A549 (cell line): ENCODE measurements around the gene RALA. TPM values are rescaled to one million over a fixed set of nuclear protein-coding genes. Genes with fewer than 3 reads are reported as not detected.

Experiments used
- ATAC-seq, 2 experiments: fragments of 200-7000 bp in 1 of 2; fragments of >200 bp in 1 of 2; cut with Nextera tagmentation in 1 of 2; cut with Tn5 transposase in 1 of 2; 3 replicates each; pipeline versions ENCODE4 v1.8.0 to v1.9.1; 2018 to 2020; ENCODE audit warnings: mild to moderate bottlenecking in 1 of 2, moderate library complexity in 1 of 2
- CTCF ChIA-PET: fragments of 300-600 bp; sonication (Branson Sonifier 250); formaldehyde crosslinking; extraction: SDS; loops from one replicate; lab custom pipeline; 2021; ENCODE audit warnings: antibody characterized with exemption, inconsistent platforms; lab: Yijun Ruan, JAX
- POLR2A ChIA-PET: fragments of 350-600 bp; formaldehyde crosslinking; extraction: SDS; loops from one replicate; lab custom pipeline; 2021; ENCODE audit warnings: antibody characterized with exemption, inconsistent platforms; lab: Yijun Ruan, JAX
- DNase-seq, 2 experiments: peaks; one replicate each; pipeline versions ENCODE4 v3.0.0 to v3.0.0-alpha.2; 2011 to 2016; ENCODE audit warnings: low read depth in 1 of 2, low spot score in 1 of 2
- FAIRE-seq: peaks from 2 replicates; lab custom pipeline; 2011; peaks lifted over from hg19 to GRCh38; lab: Jason Lieb, UNC
- H3K27ac ChIP-seq, 2 experiments: fragments of >200 bp; sonication (Bioruptor Twin); formaldehyde crosslinking; 3 replicates each; pipeline ENCODE4 v1.5.1; 2016 to 2017
- H3K4me1 ChIP-seq: fragments of >200 bp; sonication (Bioruptor Twin); formaldehyde crosslinking; 3 replicates; pipeline ENCODE4 v1.6.1; 2016
- H3K4me2 ChIP-seq: fragments of >200 bp; sonication (Bioruptor Twin); formaldehyde crosslinking; 3 replicates; pipeline ENCODE4 v1.6.1; 2016
- H3K4me3 ChIP-seq: fragments of >200 bp; sonication (Bioruptor Twin); formaldehyde crosslinking; 3 replicates; pipeline ENCODE4 v1.5.1; 2016
- H3K9me3 ChIP-seq: fragments of >200 bp; sonication (Bioruptor Twin); formaldehyde crosslinking; 3 replicates; pipeline ENCODE4 v1.6.1; 2016
- BHLHE40 ChIP-seq: IDR thresholded peaks from 2 replicates; pipeline ENCODE4 v1.6.1; 2012; ENCODE audit warnings: low read depth, low read length, inconsistent platforms
- CBX2 ChIP-seq: fragments of 200-600 bp; sonication (generic); IDR thresholded peaks from 2 replicates; pipeline ENCODE4 v1.6.1; 2016; ENCODE audit warnings: low read depth, mild to moderate bottlenecking, borderline replicate concordance
- CEBPB ChIP-seq, 2 experiments: fragments of >200 bp in 1 of 2; sonication (Bioruptor Twin) in 1 of 2; formaldehyde crosslinking in 1 of 2; IDR thresholded peaks; 2 replicates each; pipeline ENCODE4 v1.6.1; 2012 to 2016
- EHF ChIP-seq: fragments of 250-450 bp; sonication (Bioruptor Pico); IDR thresholded peaks from 2 replicates; pipeline ENCODE4 v1.5.0; 2020; ENCODE audit warnings: mild to moderate bottlenecking
- EP300 ChIP-seq, 2 experiments: fragments of >200 bp; sonication (Bioruptor Twin); formaldehyde crosslinking; IDR thresholded peaks; 2 replicates in 1 of 2; 3 replicates in 1 of 2; pipeline ENCODE4 v1.6.1; 2016 to 2017
- FOSL2 ChIP-seq, 2 experiments: fragments of 450-650 bp in 1 of 2; fragments of >200 bp in 1 of 2; sonication (Bioruptor Twin) in 1 of 2; formaldehyde crosslinking; IDR thresholded peaks; 2 replicates each; pipeline versions ENCODE4 v1.5.0 to v1.6.1; 2016 to 2020; ENCODE audit warnings: mild to moderate bottlenecking in 1 of 2, moderate library complexity in 1 of 2
- FOXS1 ChIP-seq: fragments of 250-450 bp; sonication (Bioruptor Pico); IDR thresholded peaks from 2 replicates; pipeline ENCODE4 v1.5.0; 2020; ENCODE audit warnings: mild to moderate bottlenecking, moderate library complexity
- HDAC2 ChIP-seq: fragments of 200-600 bp; sonication (generic); IDR thresholded peaks from 2 replicates; pipeline ENCODE4 v1.6.1; 2016
- HEYL ChIP-seq: fragments of 250-450 bp; sonication (Bioruptor Pico); IDR thresholded peaks from 2 replicates; pipeline ENCODE4 v1.8.0; 2021; ENCODE audit warnings: mild to moderate bottlenecking, moderate library complexity
- HOXB5 ChIP-seq: fragments of 250-450 bp; sonication (Bioruptor Pico); IDR thresholded peaks from 2 replicates; pipeline ENCODE4 v1.5.0; 2020; ENCODE audit warnings: mild to moderate bottlenecking, moderate library complexity
- JUN ChIP-seq, 2 experiments: fragments of >200 bp; sonication (Bioruptor Twin); formaldehyde crosslinking; IDR thresholded peaks; 2 replicates in 1 of 2; 3 replicates in 1 of 2; pipeline ENCODE4 v1.6.1; 2016 to 2017
- MYC ChIP-seq: IDR thresholded peaks from 2 replicates; pipeline ENCODE4 v1.6.1; 2012; ENCODE audit warnings: mild to moderate bottlenecking, inconsistent platforms, low read length, improper control_type of control experiment, borderline replicate concordance
- PHF8 ChIP-seq: fragments of 200-600 bp; sonication (generic); IDR thresholded peaks from 2 replicates; pipeline ENCODE4 v1.6.1; 2016; ENCODE audit warnings: low read depth, mild to moderate bottlenecking, antibody characterized with exemption, moderate library complexity, borderline replicate concordance
- POLR2AphosphoS2 ChIP-seq: conservative IDR thresholded peaks from 2 replicates; pipeline ENCODE4 v1.6.1; 2012; ENCODE audit warnings: low read length, improper control_type of control experiment, inconsistent platforms
- RARB ChIP-seq: fragments of 250-450 bp; sonication (Bioruptor Pico); IDR thresholded peaks from 2 replicates; pipeline ENCODE4 v1.8.0; 2021; ENCODE audit warnings: mild to moderate bottlenecking, moderate library complexity
- RFX5 ChIP-seq: fragments of 450-650 bp; IDR thresholded peaks from 2 replicates; pipeline ENCODE4 v1.7.1; 2014; ENCODE audit warnings: antibody characterized with exemption, mild to moderate bottlenecking, moderate library complexity
- TFCP2L1 ChIP-seq: fragments of 250-450 bp; sonication (Bioruptor Pico); IDR thresholded peaks from 2 replicates; pipeline ENCODE4 v1.5.0; 2021; ENCODE audit warnings: mild to moderate bottlenecking
- TP53 ChIP-seq: fragments of 250-450 bp; sonication (Bioruptor Pico); IDR thresholded peaks from 2 replicates; pipeline ENCODE4 v1.5.0; 2021; ENCODE audit warnings: mild to moderate bottlenecking, moderate library complexity
- ZC3H11A ChIP-seq: fragments of 450-650 bp; IDR thresholded peaks from 2 replicates; pipeline ENCODE4 v1.6.1; 2014; ENCODE audit warnings: antibody characterized with exemption, mild to moderate bottlenecking
- ZNF302 ChIP-seq: fragments of 250-450 bp; sonication (Bioruptor Pico); IDR thresholded peaks from 2 replicates; pipeline ENCODE4 v1.9.0; 2021; ENCODE audit warnings: inconsistent platforms, mild to moderate bottlenecking, moderate library complexity
- ZSCAN20 ChIP-seq: fragments of 250-450 bp; sonication (Bioruptor Pico); IDR thresholded peaks from 2 replicates; pipeline ENCODE4 v1.8.0; 2022; ENCODE audit warnings: mild to moderate bottlenecking, moderate library complexity
- WGBS: methylation state at CpG from one replicate; pipeline ENCODE4 v1.1.6; 2017; ENCODE audit errors: missing lambda C conversion rate; 5-methylcytosine and 5-hydroxymethylcytosine counted together
- polyA plus RNA-seq, 4 experiments: library from polyadenylated mRNA; depleted of rRNA in 3 of 4; stranded (reverse); fragments of >200 nt; fragmentation: RNase III in 1 of 4; extraction: RNeasy Plus Mini Kit Qiagen cat#74134 plus additional on column Dnase treatment in 1 of 4; gene quantifications; 2 replicates in 3 of 4; 3 replicates in 1 of 4; pipeline ENCODE4 v1.2.3, GENCODE V29; 2011 to 2017
- TF ChIP-seq, protein P1 (sequence below): fragments of >200 bp; sonication (Bioruptor Twin); formaldehyde crosslinking; IDR thresholded peaks from 3 replicates; pipeline ENCODE4 v1.5.1; 2016
- TF ChIP-seq, protein P2 (sequence below): fragments of 250-450 bp; sonication (Bioruptor Pico); IDR thresholded peaks from 2 replicates; pipeline ENCODE4 v1.5.0; 2020; ENCODE audit warnings: low read depth, mild to moderate bottlenecking, moderate library complexity
- TF ChIP-seq, protein P3 (sequence below): IDR thresholded peaks from 2 replicates; pipeline ENCODE4 v1.6.1; 2012
- TF ChIP-seq, protein P4 (sequence below): IDR thresholded peaks from 2 replicates; pipeline ENCODE4 v1.6.1; 2012; ENCODE audit warnings: low read depth, borderline replicate concordance
- TF ChIP-seq, protein P5 (sequence below): fragments of >200 bp; sonication (Bioruptor Twin); formaldehyde crosslinking; IDR thresholded peaks from 3 replicates; pipeline ENCODE4 v1.6.1; 2016

RALA gene
- polyA plus RNA-seq, 2 of the 4 experiments (the other 2 are of a cell fraction), result 30.1 to 43.7 TPM

DNA sequence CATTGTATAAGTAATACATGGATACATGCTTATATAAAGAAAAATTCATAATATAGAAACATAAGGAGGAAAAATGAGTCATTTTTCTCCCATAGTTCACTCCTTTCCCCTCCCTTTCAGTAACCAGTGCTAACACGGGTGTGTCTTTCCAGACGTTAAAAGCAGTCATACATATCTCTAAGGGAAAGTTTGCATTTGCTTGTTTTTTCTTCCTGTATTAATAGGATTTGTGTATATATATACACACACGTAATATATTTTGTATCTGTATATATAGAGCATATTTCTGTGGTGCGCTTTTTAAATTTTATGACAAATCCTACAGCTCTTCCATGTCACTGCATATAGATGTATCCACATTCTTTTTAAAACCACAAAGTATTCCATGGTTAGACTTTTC, 78.8 kb downstream of the RALA start:
- POLR2A ChIA-PET, result no interaction called here
- 74% methylated on average over 4 of the region's 4 CpGs for WGBS
- H3K4me3 ChIP-seq, result no peak overlapping the region
- no peak for FAIRE-seq
- H3K4me2 ChIP-seq, result no peak overlapping the region
- no peak for ATAC-seq
- no peaks in the 10 kb centered on the region for H3K4me1 ChIP-seq
- TF ChIP-seq RFX5 (no peak), RARB (CRISPR knock-in tag) (no peak), CBX2 (no peak), EP300 (IDR thresholded peaks at IDR 0.05) (no peak), POLR2AphosphoS2 (no peak), EHF (CRISPR knock-in tag) (no peak), FOSL2 (IDR thresholded peaks at IDR 0.05) (no peak), FOSL2 (CRISPR knock-in tag; IDR thresholded peaks at IDR 0.05) (no peak), ZNF302 (CRISPR knock-in tag) (no peak)
- TF ChIP-seq, protein P1, sequence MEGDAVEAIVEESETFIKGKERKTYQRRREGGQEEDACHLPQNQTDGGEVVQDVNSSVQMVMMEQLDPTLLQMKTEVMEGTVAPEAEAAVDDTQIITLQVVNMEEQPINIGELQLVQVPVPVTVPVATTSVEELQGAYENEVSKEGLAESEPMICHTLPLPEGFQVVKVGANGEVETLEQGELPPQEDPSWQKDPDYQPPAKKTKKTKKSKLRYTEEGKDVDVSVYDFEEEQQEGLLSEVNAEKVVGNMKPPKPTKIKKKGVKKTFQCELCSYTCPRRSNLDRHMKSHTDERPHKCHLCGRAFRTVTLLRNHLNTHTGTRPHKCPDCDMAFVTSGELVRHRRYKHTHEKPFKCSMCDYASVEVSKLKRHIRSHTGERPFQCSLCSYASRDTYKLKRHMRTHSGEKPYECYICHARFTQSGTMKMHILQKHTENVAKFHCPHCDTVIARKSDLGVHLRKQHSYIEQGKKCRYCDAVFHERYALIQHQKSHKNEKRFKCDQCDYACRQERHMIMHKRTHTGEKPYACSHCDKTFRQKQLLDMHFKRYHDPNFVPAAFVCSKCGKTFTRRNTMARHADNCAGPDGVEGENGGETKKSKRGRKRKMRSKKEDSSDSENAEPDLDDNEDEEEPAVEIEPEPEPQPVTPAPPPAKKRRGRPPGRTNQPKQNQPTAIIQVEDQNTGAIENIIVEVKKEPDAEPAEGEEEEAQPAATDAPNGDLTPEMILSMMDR, result no peak
- TF ChIP-seq, protein P2, sequence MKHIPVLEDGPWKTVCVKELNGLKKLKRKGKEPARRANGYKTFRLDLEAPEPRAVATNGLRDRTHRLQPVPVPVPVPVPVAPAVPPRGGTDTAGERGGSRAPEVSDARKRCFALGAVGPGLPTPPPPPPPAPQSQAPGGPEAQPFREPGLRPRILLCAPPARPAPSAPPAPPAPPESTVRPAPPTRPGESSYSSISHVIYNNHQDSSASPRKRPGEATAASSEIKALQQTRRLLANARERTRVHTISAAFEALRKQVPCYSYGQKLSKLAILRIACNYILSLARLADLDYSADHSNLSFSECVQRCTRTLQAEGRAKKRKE (CRISPR knock-in tag), result no peak
- TF ChIP-seq, protein P3, sequence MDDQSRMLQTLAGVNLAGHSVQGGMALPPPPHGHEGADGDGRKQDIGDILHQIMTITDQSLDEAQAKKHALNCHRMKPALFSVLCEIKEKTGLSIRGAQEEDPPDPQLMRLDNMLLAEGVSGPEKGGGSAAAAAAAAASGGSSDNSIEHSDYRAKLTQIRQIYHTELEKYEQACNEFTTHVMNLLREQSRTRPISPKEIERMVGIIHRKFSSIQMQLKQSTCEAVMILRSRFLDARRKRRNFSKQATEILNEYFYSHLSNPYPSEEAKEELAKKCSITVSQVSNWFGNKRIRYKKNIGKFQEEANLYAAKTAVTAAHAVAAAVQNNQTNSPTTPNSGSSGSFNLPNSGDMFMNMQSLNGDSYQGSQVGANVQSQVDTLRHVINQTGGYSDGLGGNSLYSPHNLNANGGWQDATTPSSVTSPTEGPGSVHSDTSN, result no peak
- TF ChIP-seq, all 56 proteins: peak for 0
- no peaks in the 10 kb centered on the region for H3K9me3 ChIP-seq
- no peak overlapping the region for H3K27ac ChIP-seq
- no peak for DNase-seq
- CTCF ChIA-PET, result no interaction called here

DNA sequence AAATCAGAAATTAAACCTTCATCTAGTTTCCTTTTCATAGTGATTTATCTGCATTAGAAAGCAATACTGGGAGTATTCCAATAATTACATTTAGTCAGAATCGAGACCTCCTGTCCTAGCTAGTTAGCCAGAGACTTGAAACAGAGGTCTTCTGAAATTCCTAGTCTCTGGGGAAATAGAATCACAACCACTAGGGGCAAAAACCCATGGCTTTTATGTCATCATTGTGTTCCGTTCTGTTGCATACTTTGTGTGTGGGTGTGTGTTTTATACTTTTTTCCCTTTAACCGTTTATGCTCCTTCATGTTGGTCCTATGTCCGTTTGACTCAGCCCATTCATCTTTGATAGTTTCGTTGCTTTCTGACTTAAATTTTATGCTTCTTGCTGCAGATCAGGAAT, 79.8 kb downstream of the RALA start:
- peak; percentile 7 to 8 for DNase-seq
- peak in 1 of 2 experiments; percentile 62; a peak in 2 of 6 replicates for ATAC-seq
- Histone ChIP-seq H3K27ac (no peak overlapping the region), H3K4me1 (no peaks in the 10 kb centered on the region), H3K9me3 (no peaks in the 10 kb centered on the region), H3K4me3 (no peak overlapping the region), H3K4me2 (no peak overlapping the region)
- peak; percentile 74 for FAIRE-seq
- WGBS, result 75% methylated on average over 5 of the region's 5 CpGs
- TF ChIP-seq FOXS1 (CRISPR knock-in tag) (no peak), CEBPB (IDR thresholded peaks at IDR 0.05) (no peak), PHF8 (no peak), ZNF302 (CRISPR knock-in tag) (no peak), FOSL2 (IDR thresholded peaks at IDR 0.05) (no peak), FOSL2 (CRISPR knock-in tag; IDR thresholded peaks at IDR 0.05) (no peak), TFCP2L1 (CRISPR knock-in tag) (no peak), HEYL (CRISPR knock-in tag) (no peak), ZC3H11A (no peak), TP53 (CRISPR knock-in tag) (no peak), ZSCAN20 (CRISPR knock-in tag) (no peak), MYC (no peak), BHLHE40 (no peak), JUN (IDR thresholded peaks at IDR 0.05) (no peak), HDAC2 (no peak), HOXB5 (CRISPR knock-in tag) (no peak)
- TF ChIP-seq, protein P3, result no peak
- TF ChIP-seq, protein P4, sequence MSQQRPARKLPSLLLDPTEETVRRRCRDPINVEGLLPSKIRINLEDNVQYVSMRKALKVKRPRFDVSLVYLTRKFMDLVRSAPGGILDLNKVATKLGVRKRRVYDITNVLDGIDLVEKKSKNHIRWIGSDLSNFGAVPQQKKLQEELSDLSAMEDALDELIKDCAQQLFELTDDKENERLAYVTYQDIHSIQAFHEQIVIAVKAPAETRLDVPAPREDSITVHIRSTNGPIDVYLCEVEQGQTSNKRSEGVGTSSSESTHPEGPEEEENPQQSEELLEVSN, result no peak
- TF ChIP-seq, protein P5, sequence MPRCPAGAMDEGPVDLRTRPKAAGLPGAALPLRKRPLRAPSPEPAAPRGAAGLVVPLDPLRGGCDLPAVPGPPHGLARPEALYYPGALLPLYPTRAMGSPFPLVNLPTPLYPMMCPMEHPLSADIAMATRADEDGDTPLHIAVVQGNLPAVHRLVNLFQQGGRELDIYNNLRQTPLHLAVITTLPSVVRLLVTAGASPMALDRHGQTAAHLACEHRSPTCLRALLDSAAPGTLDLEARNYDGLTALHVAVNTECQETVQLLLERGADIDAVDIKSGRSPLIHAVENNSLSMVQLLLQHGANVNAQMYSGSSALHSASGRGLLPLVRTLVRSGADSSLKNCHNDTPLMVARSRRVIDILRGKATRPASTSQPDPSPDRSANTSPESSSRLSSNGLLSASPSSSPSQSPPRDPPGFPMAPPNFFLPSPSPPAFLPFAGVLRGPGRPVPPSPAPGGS, result no peak
- ChIA-PET CTCF (no interaction called here), POLR2A (no interaction called here)
